ENCODE results near the gene TRMT2A.

GRCh38 chr22:20121856-20122415 lies 4.9 kb upstream of the TRMT2A start:
- no peak for TF ChIP-seq CTCF (conservative IDR thresholded peaks at IDR 0.05; ENCODE audit: low read depth, low read length)
- no peak for TF ChIP-seq EZH2 (IDR thresholded peaks at IDR 0.05; ENCODE audit: borderline replicate concordance, low read depth, low read length, poor library complexity, severe bottlenecking)
